Panc1 (cell line): ENCODE results near the gene KCNIP3.

Source experiments
- POLR2AphosphoS5 ChIP-seq: IDR thresholded peaks from 2 replicates; pipeline ENCODE4 v1.6.1; 2012; ENCODE audit warnings: mild to moderate bottlenecking, low read depth, low read length, moderate library complexity
- SIN3A ChIP-seq: IDR thresholded peaks from 2 replicates; pipeline ENCODE4 v1.6.1; 2012; ENCODE audit warnings: low read depth, mild to moderate bottlenecking, low read length, moderate library complexity, borderline replicate concordance; ENCODE audit not compliant: insufficient read depth
- TF ChIP-seq, protein P1 (sequence below): fragments of 450-650 bp; IDR thresholded peaks from 2 replicates; pipeline ENCODE4 v1.5.1; 2017; ENCODE audit warnings: mild to moderate bottlenecking
- TF ChIP-seq, protein P2 (sequence below), 2 experiments: IDR thresholded peaks; 2 replicates each; pipeline ENCODE4 v1.6.1; 2011 to 2012; ENCODE audit warnings: low read depth in 2 of 2, control low read depth in 1 of 2, low read length in 1 of 2, mild to moderate bottlenecking in 1 of 2, moderate library complexity in 1 of 2; ENCODE audit not compliant: insufficient read depth in 1 of 2

DNA sequence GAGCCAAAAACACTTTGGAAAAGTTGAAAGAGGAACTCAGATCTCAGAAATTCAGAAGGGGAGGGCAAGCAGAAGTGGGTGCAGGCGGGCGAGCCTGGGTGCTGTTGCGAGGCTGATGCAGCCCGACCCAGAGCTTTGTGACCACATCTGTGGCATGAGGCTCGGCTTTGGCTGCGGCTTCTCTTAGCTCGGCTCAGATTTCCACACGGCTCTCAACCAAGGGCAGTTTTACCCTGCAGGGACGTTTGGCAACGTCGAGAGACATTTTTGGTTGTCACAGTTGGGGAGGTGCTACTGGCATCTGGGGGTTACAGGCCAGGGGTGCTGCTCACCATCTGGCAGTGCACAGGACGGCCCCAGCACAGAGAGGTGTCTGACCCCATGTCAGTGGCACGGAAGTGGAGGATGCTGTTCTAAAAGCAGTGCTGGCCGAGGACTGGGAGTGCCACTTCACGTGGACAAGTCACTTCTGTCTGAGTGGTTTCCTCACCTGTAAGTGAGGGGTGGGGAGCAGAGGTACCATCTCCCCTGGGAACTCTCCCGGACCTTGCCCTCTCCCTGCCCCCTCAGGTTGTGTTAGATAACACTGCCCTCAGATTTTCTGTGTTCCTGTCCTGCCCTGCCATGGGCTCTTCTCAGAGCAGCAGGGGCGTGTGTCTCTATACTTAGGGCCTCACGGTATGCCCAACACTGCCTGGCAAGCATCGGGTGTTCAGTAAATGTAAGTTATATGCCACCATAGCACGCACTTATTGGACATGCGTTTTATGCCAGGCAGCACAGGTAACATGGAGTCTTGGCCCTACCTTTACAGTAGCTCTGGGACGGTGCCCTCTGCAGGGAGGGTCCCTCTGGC, 56.7 kb downstream of the KCNIP3 start:
- TF ChIP-seq, protein P1, sequence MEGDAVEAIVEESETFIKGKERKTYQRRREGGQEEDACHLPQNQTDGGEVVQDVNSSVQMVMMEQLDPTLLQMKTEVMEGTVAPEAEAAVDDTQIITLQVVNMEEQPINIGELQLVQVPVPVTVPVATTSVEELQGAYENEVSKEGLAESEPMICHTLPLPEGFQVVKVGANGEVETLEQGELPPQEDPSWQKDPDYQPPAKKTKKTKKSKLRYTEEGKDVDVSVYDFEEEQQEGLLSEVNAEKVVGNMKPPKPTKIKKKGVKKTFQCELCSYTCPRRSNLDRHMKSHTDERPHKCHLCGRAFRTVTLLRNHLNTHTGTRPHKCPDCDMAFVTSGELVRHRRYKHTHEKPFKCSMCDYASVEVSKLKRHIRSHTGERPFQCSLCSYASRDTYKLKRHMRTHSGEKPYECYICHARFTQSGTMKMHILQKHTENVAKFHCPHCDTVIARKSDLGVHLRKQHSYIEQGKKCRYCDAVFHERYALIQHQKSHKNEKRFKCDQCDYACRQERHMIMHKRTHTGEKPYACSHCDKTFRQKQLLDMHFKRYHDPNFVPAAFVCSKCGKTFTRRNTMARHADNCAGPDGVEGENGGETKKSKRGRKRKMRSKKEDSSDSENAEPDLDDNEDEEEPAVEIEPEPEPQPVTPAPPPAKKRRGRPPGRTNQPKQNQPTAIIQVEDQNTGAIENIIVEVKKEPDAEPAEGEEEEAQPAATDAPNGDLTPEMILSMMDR, result no peak
- TF ChIP-seq, protein P2, sequence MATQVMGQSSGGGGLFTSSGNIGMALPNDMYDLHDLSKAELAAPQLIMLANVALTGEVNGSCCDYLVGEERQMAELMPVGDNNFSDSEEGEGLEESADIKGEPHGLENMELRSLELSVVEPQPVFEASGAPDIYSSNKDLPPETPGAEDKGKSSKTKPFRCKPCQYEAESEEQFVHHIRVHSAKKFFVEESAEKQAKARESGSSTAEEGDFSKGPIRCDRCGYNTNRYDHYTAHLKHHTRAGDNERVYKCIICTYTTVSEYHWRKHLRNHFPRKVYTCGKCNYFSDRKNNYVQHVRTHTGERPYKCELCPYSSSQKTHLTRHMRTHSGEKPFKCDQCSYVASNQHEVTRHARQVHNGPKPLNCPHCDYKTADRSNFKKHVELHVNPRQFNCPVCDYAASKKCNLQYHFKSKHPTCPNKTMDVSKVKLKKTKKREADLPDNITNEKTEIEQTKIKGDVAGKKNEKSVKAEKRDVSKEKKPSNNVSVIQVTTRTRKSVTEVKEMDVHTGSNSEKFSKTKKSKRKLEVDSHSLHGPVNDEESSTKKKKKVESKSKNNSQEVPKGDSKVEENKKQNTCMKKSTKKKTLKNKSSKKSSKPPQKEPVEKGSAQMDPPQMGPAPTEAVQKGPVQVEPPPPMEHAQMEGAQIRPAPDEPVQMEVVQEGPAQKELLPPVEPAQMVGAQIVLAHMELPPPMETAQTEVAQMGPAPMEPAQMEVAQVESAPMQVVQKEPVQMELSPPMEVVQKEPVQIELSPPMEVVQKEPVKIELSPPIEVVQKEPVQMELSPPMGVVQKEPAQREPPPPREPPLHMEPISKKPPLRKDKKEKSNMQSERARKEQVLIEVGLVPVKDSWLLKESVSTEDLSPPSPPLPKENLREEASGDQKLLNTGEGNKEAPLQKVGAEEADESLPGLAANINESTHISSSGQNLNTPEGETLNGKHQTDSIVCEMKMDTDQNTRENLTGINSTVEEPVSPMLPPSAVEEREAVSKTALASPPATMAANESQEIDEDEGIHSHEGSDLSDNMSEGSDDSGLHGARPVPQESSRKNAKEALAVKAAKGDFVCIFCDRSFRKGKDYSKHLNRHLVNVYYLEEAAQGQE (IDR thresholded peaks at IDR 0.05; ENCODE audit: insufficient read depth in 1 of 2, low read depth in 2 of 2, low read length in 1 of 2), result no peak
- TF ChIP-seq POLR2AphosphoS5, result no peak
- no peak for TF ChIP-seq SIN3A
